Keratinocyte (primary cell): ENCODE data around the gene SLFNL1. TPM values are rescaled to one million over a fixed set of nuclear protein-coding genes. Genes with fewer than 3 reads are reported as not detected.

Experiments used
- DNase-seq: peaks from one replicate; pipeline ENCODE4 v3.0.0-alpha.2; 2011; ENCODE audit warnings: low read depth, missing footprints, low spot score
- FAIRE-seq: peaks from 2 replicates; lab custom pipeline; 2011; peaks lifted over from hg19 to GRCh38; lab: Jason Lieb, UNC
- H2AFZ ChIP-seq: 2 replicates; pipeline ENCODE4 v1.6.0; 2012; ENCODE audit warnings: low read length, control low read depth, inconsistent platforms; ENCODE audit not compliant: control insufficient read depth
- H3K27ac ChIP-seq: 2 replicates; pipeline ENCODE4 v1.5.1; 2011; ENCODE audit warnings: low read length; ENCODE audit not compliant: control insufficient read depth, insufficient read depth
- H3K27me3 ChIP-seq: 3 replicates; pipeline ENCODE4 v1.6.0; 2011; ENCODE audit warnings: low read length; ENCODE audit not compliant: control insufficient read depth, insufficient read depth; ENCODE audit errors: extremely low read depth
- H3K36me3 ChIP-seq, 2 experiments: 2 replicates in 1 of 2; 3 replicates in 1 of 2; pipeline ENCODE4 v1.5.1; 2011; ENCODE audit warnings: low read length in 2 of 2, mild to moderate bottlenecking in 1 of 2; ENCODE audit not compliant: control insufficient read depth in 2 of 2, insufficient read depth in 2 of 2; ENCODE audit errors: extremely low read depth in 1 of 2
- H3K4me1 ChIP-seq: 3 replicates; pipeline ENCODE4 v1.5.1; 2011; ENCODE audit warnings: low read length; ENCODE audit not compliant: control insufficient read depth, insufficient read depth; ENCODE audit errors: extremely low read depth
- H3K4me2 ChIP-seq: 3 replicates; pipeline ENCODE4 v1.6.0; 2011; ENCODE audit warnings: low read depth, low read length; ENCODE audit not compliant: control insufficient read depth, insufficient read depth; ENCODE audit errors: extremely low read depth
- H3K4me3 ChIP-seq, 3 experiments: fragments of 200-600 bp in 1 of 3; sonication (generic) in 1 of 3; 2 replicates in 2 of 3; 3 replicates in 1 of 3; pipeline ENCODE4 v1.5.1; 2011 to 2016; ENCODE audit warnings: low read length in 3 of 3, mild to moderate bottlenecking in 3 of 3, control low read depth in 2 of 3, inconsistent platforms in 1 of 3, low read depth in 1 of 3, mixed read lengths in 1 of 3, mixed run types in 1 of 3, moderate library complexity in 1 of 3; ENCODE audit not compliant: control insufficient read depth in 2 of 3, insufficient read depth in 2 of 3; ENCODE audit errors: extremely low read depth in 1 of 3
- H3K79me2 ChIP-seq: 2 replicates; pipeline ENCODE4 v1.6.0; 2012; ENCODE audit warnings: low read length; ENCODE audit not compliant: control insufficient read depth, insufficient read depth
- H3K9ac ChIP-seq: 3 replicates; pipeline ENCODE4 v1.6.0; 2011; ENCODE audit warnings: low read length; ENCODE audit not compliant: control insufficient read depth, insufficient read depth; ENCODE audit errors: extremely low read depth
- H3K9me1 ChIP-seq: 3 replicates; pipeline ENCODE4 v1.6.0; 2011; ENCODE audit warnings: low read length; ENCODE audit not compliant: control insufficient read depth, insufficient read depth; ENCODE audit errors: extremely low read depth
- H3K9me3 ChIP-seq: 2 replicates; pipeline ENCODE4 v1.5.1; 2012; ENCODE audit warnings: low read depth, low read length; ENCODE audit not compliant: control insufficient read depth
- H4K20me1 ChIP-seq: 3 replicates; pipeline ENCODE4 v1.6.0; 2011; ENCODE audit warnings: low read length; ENCODE audit not compliant: control insufficient read depth, insufficient read depth; ENCODE audit errors: extremely low read depth
- EZH2 ChIP-seq: IDR thresholded peaks from one replicate; pipeline ENCODE4 v1.6.1; 2012; ENCODE audit warnings: inconsistent platforms, mild to moderate bottlenecking, low read length, moderate library complexity
- dilution Hi-C: fragments of 300-500 bp; cut with MboI; formaldehyde crosslinking; loops from one replicate; pipeline ENCODE4 v1.7.0; 2020; ENCODE audit warnings: low sequenced_read_pairs; ENCODE audit not compliant: extremely low pct_ligation_motif_present
- polyA plus RNA-seq, 5 experiments: library from polyadenylated mRNA; depleted of rRNA in 3 of 5; stranded (reverse) in 3 of 5; stranded (forward) in 1 of 5; unstranded in 1 of 5; fragments of >200 nt; gene quantifications; 1 replicate in 1 of 5; 2 replicates in 3 of 5; 3 replicates in 1 of 5; pipeline versions ENCODE4 v1.2.1 to v1.2.3, GENCODE V29; 2011 to 2012; ENCODE audit warnings: missing spikeins in 2 of 5, low read depth in 1 of 5, low replicate concordance in 1 of 5
- TF ChIP-seq, protein P1 (sequence below), 3 experiments: IDR thresholded peaks in 1 of 3; conservative IDR thresholded peaks in 1 of 3; optimal IDR thresholded peaks in 1 of 3; 2 replicates in 2 of 3; 3 replicates in 1 of 3; pipeline versions ENCODE3 to v1.5.1; 2011; ENCODE audit warnings: low read length in 3 of 3, mild to moderate bottlenecking in 3 of 3, moderate library complexity in 2 of 3, control low read depth in 1 of 3, inconsistent platforms in 1 of 3; ENCODE audit not compliant: insufficient read depth in 2 of 3; ENCODE audit errors: extremely low read depth in 1 of 3

SLFNL1 gene
- polyA plus RNA-seq, 1 donor (not counting 4 experiments of a cell fraction or from before 2014, with no cell fraction given): not detected

- H3K27me3 ChIP-seq: no peaks in the 10 kb centered on the region
- no peak overlapping the region for H3K27ac ChIP-seq
- no peaks in the 10 kb centered on the region for H3K9me3 ChIP-seq
- peaks cover 31 to 47% of the 10 kb centered on the region in 2 experiments for H3K36me3 ChIP-seq
- dilution Hi-C loops: no loop called here
- no peaks in the 10 kb centered on the region for H3K4me1 ChIP-seq
- H4K20me1 ChIP-seq: peaks cover 8% of the 10 kb centered on the region
- H3K9ac ChIP-seq: no peak overlapping the region
- TF ChIP-seq EZH2: no peak
- TF ChIP-seq, protein P1, sequence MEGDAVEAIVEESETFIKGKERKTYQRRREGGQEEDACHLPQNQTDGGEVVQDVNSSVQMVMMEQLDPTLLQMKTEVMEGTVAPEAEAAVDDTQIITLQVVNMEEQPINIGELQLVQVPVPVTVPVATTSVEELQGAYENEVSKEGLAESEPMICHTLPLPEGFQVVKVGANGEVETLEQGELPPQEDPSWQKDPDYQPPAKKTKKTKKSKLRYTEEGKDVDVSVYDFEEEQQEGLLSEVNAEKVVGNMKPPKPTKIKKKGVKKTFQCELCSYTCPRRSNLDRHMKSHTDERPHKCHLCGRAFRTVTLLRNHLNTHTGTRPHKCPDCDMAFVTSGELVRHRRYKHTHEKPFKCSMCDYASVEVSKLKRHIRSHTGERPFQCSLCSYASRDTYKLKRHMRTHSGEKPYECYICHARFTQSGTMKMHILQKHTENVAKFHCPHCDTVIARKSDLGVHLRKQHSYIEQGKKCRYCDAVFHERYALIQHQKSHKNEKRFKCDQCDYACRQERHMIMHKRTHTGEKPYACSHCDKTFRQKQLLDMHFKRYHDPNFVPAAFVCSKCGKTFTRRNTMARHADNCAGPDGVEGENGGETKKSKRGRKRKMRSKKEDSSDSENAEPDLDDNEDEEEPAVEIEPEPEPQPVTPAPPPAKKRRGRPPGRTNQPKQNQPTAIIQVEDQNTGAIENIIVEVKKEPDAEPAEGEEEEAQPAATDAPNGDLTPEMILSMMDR (optimal IDR thresholded peaks at IDR 0.05 in 1 of 3, IDR thresholded peaks at IDR 0.05 in 1 of 3, conservative IDR thresholded peaks at IDR 0.05 in 1 of 3; ENCODE audit: extremely low read depth in 1 of 3, insufficient read depth in 2 of 3, low read length in 3 of 3): no peak
- no peak overlapping the region for H3K4me2 ChIP-seq
- FAIRE-seq (no peak), DNase-seq (no peak)
- H3K79me2 ChIP-seq: no peaks in the 10 kb centered on the region
- no peak overlapping the region for H3K4me3 ChIP-seq
- no peak overlapping the region for H2AFZ ChIP-seq
- H3K9me1 ChIP-seq: no peaks in the 10 kb centered on the region
Observed at GRCh38 chr1:41017141-41018017, 4.1 kb downstream of the SLFNL1 start.

DNA sequence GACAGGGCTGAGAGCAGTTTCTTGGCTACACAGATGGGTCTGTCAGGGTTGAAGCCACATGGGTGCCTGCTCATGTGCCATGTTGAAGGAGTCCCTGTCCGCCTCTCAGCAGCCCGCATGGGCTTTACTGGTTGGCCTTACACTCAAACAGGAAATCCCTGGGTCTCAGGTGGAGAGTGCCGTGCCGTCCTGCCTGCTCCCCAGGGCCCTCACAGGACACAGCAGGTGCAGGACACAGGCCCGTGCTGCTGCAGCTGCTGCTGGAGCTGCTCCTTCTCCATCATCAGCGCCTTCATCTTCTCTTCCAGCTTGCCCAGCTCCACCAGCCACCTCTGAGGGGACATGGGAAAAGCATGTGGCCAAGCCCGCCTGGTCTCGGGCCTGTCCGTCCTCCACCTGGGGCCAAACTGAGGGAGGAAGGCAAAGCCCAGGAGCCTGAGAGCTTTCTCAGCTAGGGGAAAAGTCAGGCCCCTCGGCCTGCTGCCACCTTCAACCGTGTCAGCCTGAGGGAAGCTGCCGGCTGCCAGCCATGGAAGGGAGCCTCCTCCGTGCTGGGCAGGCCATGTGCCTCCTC is 5.5 kb downstream of the SLFNL1 start:
- dilution Hi-C loops: no loop called here
- Histone ChIP-seq H4K20me1 (no peaks in the 10 kb centered on the region), H3K79me2 (peaks cover 3% of the 10 kb centered on the region), H3K4me2 (no peak overlapping the region), H3K36me3 (peaks cover 40 to 58% of the 10 kb centered on the region in 2 experiments), H3K9me3 (no peaks in the 10 kb centered on the region), H2AFZ (no peak overlapping the region), H3K27ac (no peak overlapping the region), H3K9ac (no peak overlapping the region), H3K27me3 (no peaks in the 10 kb centered on the region), H3K4me1 (no peaks in the 10 kb centered on the region), H3K9me1 (no peaks in the 10 kb centered on the region), H3K4me3 (no peak overlapping the region)
- TF ChIP-seq EZH2: no peak
- TF ChIP-seq, protein P1 (optimal IDR thresholded peaks at IDR 0.05 in 1 of 3, IDR thresholded peaks at IDR 0.05 in 1 of 3, conservative IDR thresholded peaks at IDR 0.05 in 1 of 3; ENCODE audit: extremely low read depth in 1 of 3, insufficient read depth in 2 of 3, low read length in 3 of 3): no peak
- FAIRE-seq: no peak
- no peak for DNase-seq
